ENCODE results near the gene WNT3A.

Gene WNT3A

GRCh38 chr1:228094432-228095016 is 87.7 kb downstream of the WNT3A start:
- Histone ChIP-seq H3K27me3 (replicated peaks; ENCODE audit: insufficient read depth, low read length) (no peaks in the 10 kb centered on the region), H3K36me3 (replicated peaks; ENCODE audit: insufficient read depth, low read length) (peaks cover 40% of the 10 kb centered on the region), H3K27ac (ENCODE audit: low read length) (no peak overlapping the region), H3K4me2 (ENCODE audit: low read depth, low read length) (no peak overlapping the region), H3K79me2 (ENCODE audit: low read length) (peaks cover 100% of the 10 kb centered on the region), H3K9ac (ENCODE audit: low read length) (no peak overlapping the region), H3K4me3 (ENCODE audit: low read length) (no peak overlapping the region), H3F3A (ENCODE audit: insufficient read depth, low read length) (peaks cover 45% of the 10 kb centered on the region), H3K9me2 (replicated peaks; ENCODE audit: insufficient read depth, low read length) (no peaks in the 10 kb centered on the region), H4K20me1 (ENCODE audit: insufficient read depth, low read length) (peaks cover 100% of the 10 kb centered on the region), H3K4me1 (ENCODE audit: low read length) (peaks cover 22% of the 10 kb centered on the region), H2AFZ (ENCODE audit: low read length) (no peak overlapping the region), H3K9me3 (replicated peaks; ENCODE audit: insufficient read depth, low read length) (no peaks in the 10 kb centered on the region)
- TF ChIP-seq EZH2phosphoT487 (IDR thresholded peaks at IDR 0.05; ENCODE audit: low read length): no peak
- TF ChIP-seq EZH2 (optimal IDR thresholded peaks at IDR 0.05; ENCODE audit: low read depth, low read length): no peak
- no peak for TF ChIP-seq CTCF (IDR thresholded peaks at IDR 0.05; ENCODE audit: low read length)
- DNase-seq: no peak

GRCh38 chr1:228095161-228095560 is 88.4 kb downstream of the WNT3A start:
- Histone ChIP-seq H3K9me3 (replicated peaks; ENCODE audit: insufficient read depth, low read length) (no peaks in the 10 kb centered on the region), H3K4me1 (ENCODE audit: low read length) (peaks cover 16% of the 10 kb centered on the region), H3K27me3 (replicated peaks; ENCODE audit: insufficient read depth, low read length) (no peaks in the 10 kb centered on the region), H3K27ac (ENCODE audit: low read length) (no peak overlapping the region), H3F3A (ENCODE audit: insufficient read depth, low read length) (peaks cover 45% of the 10 kb centered on the region), H4K20me1 (ENCODE audit: insufficient read depth, low read length) (peaks cover 94% of the 10 kb centered on the region), H3K79me2 (ENCODE audit: low read length) (peaks cover 100% of the 10 kb centered on the region), H2AFZ (ENCODE audit: low read length) (no peak overlapping the region), H3K4me2 (ENCODE audit: low read depth, low read length) (no peak overlapping the region), H3K36me3 (replicated peaks; ENCODE audit: insufficient read depth, low read length) (peaks cover 40% of the 10 kb centered on the region), H3K9me2 (replicated peaks; ENCODE audit: insufficient read depth, low read length) (no peaks in the 10 kb centered on the region), H3K4me3 (ENCODE audit: low read length) (no peak overlapping the region), H3K9ac (ENCODE audit: low read length) (no peak overlapping the region)
- TF ChIP-seq CTCF (IDR thresholded peaks at IDR 0.05; ENCODE audit: low read length) (no peak), EZH2phosphoT487 (IDR thresholded peaks at IDR 0.05; ENCODE audit: low read length) (no peak), EZH2 (optimal IDR thresholded peaks at IDR 0.05; ENCODE audit: low read depth, low read length) (no peak)
- DNase-seq: no peak

GRCh38 chr1:228095938-228096337 is 89.1 kb downstream of the WNT3A start:
- peaks cover 90% of the 10 kb centered on the region for H4K20me1 ChIP-seq (ENCODE audit: insufficient read depth, low read length)
- H3K9ac ChIP-seq (ENCODE audit: low read length): no peak overlapping the region
- no peak for DNase-seq
- H3K27ac ChIP-seq (ENCODE audit: low read length): no peak overlapping the region
- no peak overlapping the region for H3K4me2 ChIP-seq (ENCODE audit: low read depth, low read length)
- no peak for TF ChIP-seq CTCF (IDR thresholded peaks at IDR 0.05; ENCODE audit: low read length)
- no peak for TF ChIP-seq EZH2phosphoT487 (IDR thresholded peaks at IDR 0.05; ENCODE audit: low read length)
- TF ChIP-seq EZH2 (optimal IDR thresholded peaks at IDR 0.05; ENCODE audit: low read depth, low read length): no peak
- H3K4me3 ChIP-seq (ENCODE audit: low read length): no peak overlapping the region
- H3K36me3 ChIP-seq (replicated peaks; ENCODE audit: insufficient read depth, low read length): peaks cover 40% of the 10 kb centered on the region
- no peak overlapping the region for H2AFZ ChIP-seq (ENCODE audit: low read length)
- peaks cover 45% of the 10 kb centered on the region for H3F3A ChIP-seq (ENCODE audit: insufficient read depth, low read length)
- peaks cover 8% of the 10 kb centered on the region for H3K4me1 ChIP-seq (ENCODE audit: low read length)
- H3K9me3 ChIP-seq (replicated peaks; ENCODE audit: insufficient read depth, low read length): no peaks in the 10 kb centered on the region
- H3K9me2 ChIP-seq (replicated peaks; ENCODE audit: insufficient read depth, low read length): no peaks in the 10 kb centered on the region
- H3K27me3 ChIP-seq (replicated peaks; ENCODE audit: insufficient read depth, low read length): no peaks in the 10 kb centered on the region
- peaks cover 98% of the 10 kb centered on the region for H3K79me2 ChIP-seq (ENCODE audit: low read length)

All from MM.1S (cell line).